Colonic mucosa (tissue), 4 donors: ENCODE data around the gene GLI3. TPM values are rescaled to one million over a fixed set of nuclear protein-coding genes. Genes with fewer than 3 reads are reported as not detected.

ENCODE experiments used
- DNase-seq: peaks from one replicate; pipeline ENCODE4 v3.0.0-alpha.2; 2020
- H3K27ac ChIP-seq: fragments of 200-600 bp; one replicate; pipeline ENCODE4 v1.8.0; 2021
- H3K27me3 ChIP-seq: fragments of 200-600 bp; one replicate; pipeline ENCODE4 v1.8.0; 2021
- H3K36me3 ChIP-seq: fragments of 200-600 bp; one replicate; pipeline ENCODE4 v1.8.0; 2021
- H3K4me1 ChIP-seq: fragments of 200-600 bp; one replicate; pipeline ENCODE4 v1.8.0; 2021; ENCODE audit warnings: mild to moderate bottlenecking
- H3K4me3 ChIP-seq: fragments of 200-600 bp; one replicate; pipeline ENCODE4 v1.8.0; 2021
- H3K9ac ChIP-seq, 2 donors: one replicate each; pipeline ENCODE4 v1.7.0; 2013; ENCODE audit warnings: control low read depth in 2 of 2, low read depth in 2 of 2, low read length in 2 of 2
- H3K9me3 ChIP-seq: fragments of 200-600 bp; one replicate; pipeline ENCODE4 v1.8.0; 2021
- intact Hi-C: fragments of 100-400 bp; cut with DNase I; formaldehyde crosslinking; loops from one replicate; pipeline ENCODE4 v1.14.1; 2022
- total RNA-seq, 2 donors: library from RNA; stranded (reverse); fragmentation: NEBNext Ultra II Directional in 1 of 2; extraction: Animal tissue kit (Norgen Biotek cat#: 25700) in 1 of 2; gene quantifications; one replicate each; pipeline ENCODE4 v1.2.1, GENCODE V29; 2021
- TF ChIP-seq, protein P1 (sequence below): fragments of 200-600 bp; IDR thresholded peaks from one replicate; pipeline ENCODE4 v1.8.0; 2022; ENCODE audit warnings: antibody characterized with exemption, mild to moderate bottlenecking
- donor health status: healthy.
- donor health status: DM: no; HTN: no; CAD: no.
- donor health status: DM: no; HTN: no; CAD: no.

GLI3 gene
- total RNA-seq, 2 donors from 2014 or later, result 1.8 to 8.0 TPM

DNA sequence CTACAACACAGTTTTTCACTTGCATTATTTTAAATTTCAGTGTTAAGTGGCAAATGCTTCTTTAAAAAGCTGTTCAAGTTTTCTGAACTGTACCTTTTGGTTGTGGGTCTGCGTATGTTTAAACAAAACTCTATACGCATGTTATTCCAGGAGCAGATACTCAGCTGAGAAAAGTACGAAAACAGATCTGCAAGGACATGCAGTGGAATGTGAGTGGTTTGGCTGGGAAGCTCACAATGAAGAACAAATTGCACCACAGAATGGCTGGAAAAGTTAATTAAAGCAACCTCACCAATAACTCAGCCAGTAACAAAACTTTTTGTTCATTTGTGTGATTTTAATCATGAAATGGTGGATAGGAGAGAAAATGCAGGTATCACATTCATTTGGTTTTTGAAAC is 17.6 kb downstream of the GLI3 start:
- no peak for DNase-seq
- no peak overlapping the region for H3K4me3 ChIP-seq
- H3K27me3 ChIP-seq, result no peaks in the 10 kb centered on the region
- H3K4me1 ChIP-seq, result no peaks in the 10 kb centered on the region
- H3K9me3 ChIP-seq, result no peaks in the 10 kb centered on the region
- no peak overlapping the region for H3K9ac ChIP-seq
- no peak overlapping the region for H3K27ac ChIP-seq
- H3K36me3 ChIP-seq, result no peaks in the 10 kb centered on the region
- intact Hi-C loops, result no loop called here
- TF ChIP-seq, protein P1, sequence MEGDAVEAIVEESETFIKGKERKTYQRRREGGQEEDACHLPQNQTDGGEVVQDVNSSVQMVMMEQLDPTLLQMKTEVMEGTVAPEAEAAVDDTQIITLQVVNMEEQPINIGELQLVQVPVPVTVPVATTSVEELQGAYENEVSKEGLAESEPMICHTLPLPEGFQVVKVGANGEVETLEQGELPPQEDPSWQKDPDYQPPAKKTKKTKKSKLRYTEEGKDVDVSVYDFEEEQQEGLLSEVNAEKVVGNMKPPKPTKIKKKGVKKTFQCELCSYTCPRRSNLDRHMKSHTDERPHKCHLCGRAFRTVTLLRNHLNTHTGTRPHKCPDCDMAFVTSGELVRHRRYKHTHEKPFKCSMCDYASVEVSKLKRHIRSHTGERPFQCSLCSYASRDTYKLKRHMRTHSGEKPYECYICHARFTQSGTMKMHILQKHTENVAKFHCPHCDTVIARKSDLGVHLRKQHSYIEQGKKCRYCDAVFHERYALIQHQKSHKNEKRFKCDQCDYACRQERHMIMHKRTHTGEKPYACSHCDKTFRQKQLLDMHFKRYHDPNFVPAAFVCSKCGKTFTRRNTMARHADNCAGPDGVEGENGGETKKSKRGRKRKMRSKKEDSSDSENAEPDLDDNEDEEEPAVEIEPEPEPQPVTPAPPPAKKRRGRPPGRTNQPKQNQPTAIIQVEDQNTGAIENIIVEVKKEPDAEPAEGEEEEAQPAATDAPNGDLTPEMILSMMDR, result no peak

DNA sequence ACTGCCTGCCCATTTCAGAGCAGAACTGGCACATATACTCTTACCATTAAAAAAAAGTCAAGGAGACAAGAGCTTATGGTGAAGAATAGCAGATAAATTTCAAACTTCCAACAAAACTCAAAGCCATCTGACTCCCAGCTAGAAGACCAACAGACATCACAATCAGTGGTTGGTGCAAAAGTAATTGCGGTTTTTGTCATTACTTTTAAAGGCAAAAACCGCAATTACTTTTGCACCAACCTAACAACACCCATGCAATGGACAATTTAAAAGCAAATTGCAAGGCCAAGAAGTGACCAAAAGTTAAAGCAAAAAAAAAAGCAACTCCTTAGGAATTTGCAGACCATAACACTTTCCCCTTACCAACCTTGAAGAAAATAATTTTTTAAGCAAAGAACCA is 18.8 kb downstream of the GLI3 start:
- Histone ChIP-seq H3K9ac (no peak overlapping the region), H3K27me3 (no peaks in the 10 kb centered on the region), H3K9me3 (no peaks in the 10 kb centered on the region), H3K27ac (no peak overlapping the region), H3K4me1 (no peaks in the 10 kb centered on the region), H3K36me3 (no peaks in the 10 kb centered on the region), H3K4me3 (no peak overlapping the region)
- no peak for DNase-seq
- TF ChIP-seq, protein P1, result no peak
- intact Hi-C loops, result no loop called here

DNA sequence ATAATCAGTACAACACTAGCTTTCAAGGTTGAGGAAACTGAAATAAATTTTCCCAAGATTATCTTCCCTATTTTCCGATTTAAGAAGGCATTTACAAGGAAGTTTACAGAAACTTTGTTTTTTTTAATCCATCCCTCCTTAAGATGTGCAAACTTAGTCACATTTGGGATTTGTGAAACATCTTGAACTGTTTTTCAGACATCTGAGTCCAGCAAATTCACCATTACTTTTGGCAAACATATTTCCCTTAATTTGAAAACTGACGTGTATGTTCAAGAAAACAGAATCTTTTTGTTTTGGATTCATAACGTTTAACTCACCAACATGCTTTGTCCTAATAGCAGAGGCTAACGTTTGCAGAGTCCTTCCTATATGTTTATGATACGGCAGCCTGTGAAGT is 19.5 kb downstream of the GLI3 start:
- TF ChIP-seq, protein P1, result no peak
- no peak for DNase-seq
- Histone ChIP-seq H3K36me3 (no peaks in the 10 kb centered on the region), H3K27me3 (no peaks in the 10 kb centered on the region), H3K9me3 (no peaks in the 10 kb centered on the region), H3K27ac (no peak overlapping the region), H3K4me1 (no peaks in the 10 kb centered on the region), H3K4me3 (no peak overlapping the region), H3K9ac (no peak overlapping the region)
- intact Hi-C loops, result no loop called here

DNA sequence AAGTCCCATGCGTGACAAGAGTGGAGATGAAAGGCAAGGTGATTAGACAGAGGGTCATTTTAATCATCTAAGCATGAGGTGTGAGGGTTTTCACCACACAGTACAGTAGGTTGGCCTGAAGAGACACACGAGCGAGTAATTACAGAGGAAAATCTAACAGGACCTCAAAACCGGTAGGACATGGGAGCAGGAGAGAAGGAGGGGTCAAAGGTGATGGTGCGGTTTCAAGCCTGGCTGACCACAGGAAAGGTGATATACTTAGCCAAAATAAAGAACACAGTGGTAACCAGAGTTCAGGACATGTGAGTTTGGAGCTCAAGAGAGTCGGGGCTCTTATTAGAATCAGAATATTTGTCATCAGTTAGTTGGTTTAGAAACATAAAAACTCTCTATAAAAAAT is 20.0 kb downstream of the GLI3 start:
- no peaks in the 10 kb centered on the region for H3K4me1 ChIP-seq
- H3K27ac ChIP-seq, result no peak overlapping the region

DNA sequence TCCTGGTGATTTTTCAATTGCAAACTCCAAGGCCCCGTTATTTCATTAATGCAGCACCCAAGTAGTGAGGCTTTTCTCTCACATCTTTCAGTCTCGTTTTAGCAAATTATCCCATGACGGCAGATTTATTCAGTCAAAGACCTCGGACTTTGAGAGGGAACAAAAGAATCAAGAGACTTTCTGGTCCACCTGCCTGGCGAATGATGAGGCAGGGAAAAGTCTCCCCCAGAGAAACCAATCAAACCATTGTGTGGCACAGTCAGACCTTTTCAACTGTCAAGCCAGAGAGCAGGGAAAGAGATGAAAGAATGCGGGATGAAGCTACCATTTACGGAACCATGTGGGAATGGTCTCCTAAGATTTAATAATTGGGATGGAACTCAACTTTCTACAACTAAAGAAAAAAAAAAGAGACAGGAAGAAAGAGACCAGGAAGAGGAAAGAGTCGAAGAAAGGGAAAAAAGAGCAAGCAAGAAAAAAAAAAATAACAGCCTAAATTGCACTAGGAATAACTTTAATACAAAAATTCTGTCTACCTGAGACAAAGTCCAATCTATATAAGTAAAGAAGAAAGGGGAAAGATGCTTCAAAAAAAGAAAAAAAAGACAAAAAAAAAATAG is 22.8 kb downstream of the GLI3 start:
- H3K36me3 ChIP-seq, result no peaks in the 10 kb centered on the region
- H3K27ac ChIP-seq, result no peak overlapping the region
- DNase-seq, result no peak
- no peaks in the 10 kb centered on the region for H3K9me3 ChIP-seq
- no peaks in the 10 kb centered on the region for H3K4me1 ChIP-seq
- no peaks in the 10 kb centered on the region for H3K27me3 ChIP-seq
- no peak overlapping the region for H3K4me3 ChIP-seq
- no peak overlapping the region for H3K9ac ChIP-seq
- TF ChIP-seq, protein P1, result no peak
- intact Hi-C loops, result no loop called here

More for the DNA sequence above, 20.0 kb downstream of the GLI3 start:
- H3K27me3 ChIP-seq, result no peaks in the 10 kb centered on the region
- H3K9ac ChIP-seq, result no peak overlapping the region
- no peaks in the 10 kb centered on the region for H3K36me3 ChIP-seq
- no peaks in the 10 kb centered on the region for H3K9me3 ChIP-seq
- no peak overlapping the region for H3K4me3 ChIP-seq
- TF ChIP-seq, protein P1, result no peak
- no peak for DNase-seq
- intact Hi-C loops, result no loop called here
